Mesothelial cell of epicardium (in vitro differentiated cells): ENCODE results near the gene ENPP1. TPM values are rescaled to one million over a fixed set of nuclear protein-coding genes. Genes with fewer than 3 reads are reported as not detected.

Experiments used
- DNase-seq, 2 experiments: peaks; one replicate each; pipeline ENCODE4 v3.0.0; 2021; ENCODE audit warnings: low spot score in 2 of 2; ENCODE audit not compliant: unreplicated experiment in 2 of 2
- H3K27ac Mint-ChIP-seq: 2 replicates; pipeline ENCODE4 v1.8.0; 2021; ENCODE audit warnings: mixed read lengths
- H3K27me3 Mint-ChIP-seq: 2 replicates; pipeline ENCODE4 v1.8.0; 2021; ENCODE audit warnings: low read depth, mixed read lengths
- H3K36me3 Mint-ChIP-seq: 2 replicates; pipeline ENCODE4 v1.8.0; 2021; ENCODE audit warnings: mixed read lengths
- H3K4me1 Mint-ChIP-seq: 2 replicates; pipeline ENCODE4 v1.8.0; 2021; ENCODE audit warnings: mixed read lengths
- H3K4me3 Mint-ChIP-seq: 2 replicates; pipeline ENCODE4 v1.8.0; 2021; ENCODE audit warnings: mild to moderate bottlenecking, moderate library complexity, mixed read lengths
- H3K9me3 Mint-ChIP-seq: 2 replicates; pipeline ENCODE4 v1.8.0; 2021; ENCODE audit warnings: mixed read lengths
- CTCF ChIP-seq: fragments of 200-600 bp; sonication (generic); IDR thresholded peaks from one replicate; pipeline ENCODE4 v1.5.0; 2021; ENCODE audit warnings: antibody characterized with exemption; ENCODE audit not compliant: unreplicated experiment
- total RNA-seq: library from RNA; stranded (reverse); gene quantifications from 3 replicates; pipeline ENCODE4 v1.2.1, GENCODE V29; 2021

The ENPP1 gene
- total RNA-seq, 1 donor from 2014 or later: 6.8 TPM

GRCh38 chr6:131787079-131787478 lies 20.7 kb upstream of the ENPP1 start:
- TF ChIP-seq CTCF: no peak
- no peak for DNase-seq
- H3K27me3 Mint-ChIP-seq: peaks cover 2% of the 10 kb centered on the region
- no peaks in the 10 kb centered on the region for H3K9me3 Mint-ChIP-seq
- H3K36me3 Mint-ChIP-seq: no peaks in the 10 kb centered on the region
- H3K27ac Mint-ChIP-seq: no peak overlapping the region
- H3K4me1 Mint-ChIP-seq: peaks cover 7% of the 10 kb centered on the region
- H3K4me3 Mint-ChIP-seq: no peak overlapping the region

- no peaks in the 10 kb centered on the region for H3K9me3 Mint-ChIP-seq
- peaks cover 2% of the 10 kb centered on the region for H3K27me3 Mint-ChIP-seq
- H3K36me3 Mint-ChIP-seq: no peaks in the 10 kb centered on the region
- H3K27ac Mint-ChIP-seq: no peak overlapping the region
- DNase-seq: no peak
- H3K4me3 Mint-ChIP-seq: no peak overlapping the region
- no peak for TF ChIP-seq CTCF
- H3K4me1 Mint-ChIP-seq: peaks cover 7% of the 10 kb centered on the region
Measured at GRCh38 chr6:131787766-131788712, 19.8 kb upstream of the ENPP1 start.

GRCh38 chr6:131789219-131789618 lies 18.6 kb upstream of the ENPP1 start:
- H3K4me3 Mint-ChIP-seq: no peak overlapping the region
- no peaks in the 10 kb centered on the region for H3K9me3 Mint-ChIP-seq
- H3K27ac Mint-ChIP-seq: no peak overlapping the region
- DNase-seq: no peak
- TF ChIP-seq CTCF: no peak
- no peaks in the 10 kb centered on the region for H3K36me3 Mint-ChIP-seq
- no peaks in the 10 kb centered on the region for H3K27me3 Mint-ChIP-seq
- peaks cover 7% of the 10 kb centered on the region for H3K4me1 Mint-ChIP-seq

GRCh38 chr6:131791476-131791875 lies 16.3 kb upstream of the ENPP1 start:
- TF ChIP-seq CTCF: no peak
- H3K27ac Mint-ChIP-seq: no peak overlapping the region
- no peaks in the 10 kb centered on the region for H3K27me3 Mint-ChIP-seq
- H3K4me1 Mint-ChIP-seq: peaks cover 7% of the 10 kb centered on the region
- peaks cover 5% of the 10 kb centered on the region for H3K9me3 Mint-ChIP-seq
- no peaks in the 10 kb centered on the region for H3K36me3 Mint-ChIP-seq
- no peak for DNase-seq
- H3K4me3 Mint-ChIP-seq: no peak overlapping the region

GRCh38 chr6:131792091-131792496 lies 15.7 kb upstream of the ENPP1 start:
- TF ChIP-seq CTCF: no peak
- Mint-ChIP-seq H3K4me1 (peaks cover 7% of the 10 kb centered on the region), H3K27ac (no peak overlapping the region), H3K4me3 (no peak overlapping the region), H3K36me3 (no peaks in the 10 kb centered on the region), H3K27me3 (no peaks in the 10 kb centered on the region), H3K9me3 (peaks cover 5% of the 10 kb centered on the region)
- no peak for DNase-seq
